Left ventricle myocardium inferior (tissue), 1 donor: ENCODE measurements around the gene ALG2. TPM values are rescaled to one million over a fixed set of nuclear protein-coding genes. Genes with fewer than 3 reads are reported as not detected.
"Not testable (repeated sequence)": the region's sequence is repeated elsewhere in the genome, so short reads cannot be mapped to it uniquely, and the experiment has no call there.

Source experiments
- DNase-seq: peaks from one replicate; pipeline ENCODE4 v3.0.0-alpha.2; 2020
- H3K27ac ChIP-seq: fragments of 200-600 bp; replicated peaks from 2 replicates; pipeline ENCODE4 v1.8.0; 2021
- H3K27me3 ChIP-seq: fragments of 200-600 bp; 2 replicates; pipeline ENCODE4 v1.8.0; 2021; ENCODE audit warnings: low read depth
- H3K36me3 ChIP-seq: fragments of 200-600 bp; 2 replicates; pipeline ENCODE4 v1.8.0; 2021
- H3K4me1 ChIP-seq: fragments of 200-600 bp; 2 replicates; pipeline ENCODE4 v1.8.0; 2021
- H3K4me3 ChIP-seq: fragments of 200-600 bp; 2 replicates; pipeline ENCODE4 v1.8.0; 2021; ENCODE audit warnings: mild to moderate bottlenecking, moderate library complexity
- H3K9me3 ChIP-seq: fragments of 200-600 bp; replicated peaks from 2 replicates; pipeline ENCODE4 v1.8.0; 2021
- CTCF ChIP-seq: fragments of 200-600 bp; IDR thresholded peaks from 2 replicates; pipeline ENCODE4 v1.8.0; 2021; ENCODE audit warnings: antibody characterized with exemption, mild to moderate bottlenecking, borderline replicate concordance
- intact Hi-C: fragments of 100-400 bp; cut with micrococcal nuclease; formaldehyde crosslinking; loops from one replicate; pipeline ENCODE4 v1.11.0; 2022
- total RNA-seq: library from RNA; stranded (reverse); fragmentation: NEBNext Ultra II Directional; extraction: Animal tissue kit (Norgen Biotek cat#: 25700); gene quantifications from one replicate; pipeline ENCODE4 v1.2.1, GENCODE V29; 2021
- donor health status: DM: no; HTN: yes; CAD: no; lungs with severe emphysema.

The ALG2 gene
- total RNA-seq, 1 donor from 2014 or later = 14.8 TPM

- H3K27me3 ChIP-seq = no peaks in the 10 kb centered on the region
- no peak for DNase-seq
These were observed 21.7 kb downstream of the ALG2 start for GRCh38 chr9:99199938-99200539.

GRCh38 chr9:99197987-99198386 lies 23.8 kb downstream of the ALG2 start:
- no peak overlapping the region for H3K27ac ChIP-seq
- no peaks in the 10 kb centered on the region for H3K4me1 ChIP-seq
- intact Hi-C loops = no loop called here
- no peaks in the 10 kb centered on the region for H3K9me3 ChIP-seq
- no peak overlapping the region for H3K4me3 ChIP-seq
- TF ChIP-seq CTCF = no peak
- DNase-seq = no peak
- no peaks in the 10 kb centered on the region for H3K27me3 ChIP-seq
- no peaks in the 10 kb centered on the region for H3K36me3 ChIP-seq

More at GRCh38 chr9:99199938-99200539, 21.7 kb downstream of the ALG2 start:
- intact Hi-C loops = no loop called here
- TF ChIP-seq CTCF = no peak
- Histone ChIP-seq H3K4me1 (no peaks in the 10 kb centered on the region), H3K27ac (no peak overlapping the region), H3K9me3 (no peaks in the 10 kb centered on the region), H3K4me3 (no peak overlapping the region), H3K36me3 (no peaks in the 10 kb centered on the region)

GRCh38 chr9:99197124-99197630 lies 24.6 kb downstream of the ALG2 start:
- no peak overlapping the region for H3K27ac ChIP-seq
- no peaks in the 10 kb centered on the region for H3K27me3 ChIP-seq
- H3K36me3 ChIP-seq = no peaks in the 10 kb centered on the region
- no peak for DNase-seq
- no peaks in the 10 kb centered on the region for H3K9me3 ChIP-seq
- intact Hi-C loops = no loop called here
- H3K4me1 ChIP-seq = no peaks in the 10 kb centered on the region
- TF ChIP-seq CTCF = no peak
- H3K4me3 ChIP-seq = no peak overlapping the region

GRCh38 chr9:99196484-99196883 lies 25.3 kb downstream of the ALG2 start:
- DNase-seq, H3K27ac ChIP-seq, H3K4me3 ChIP-seq, H3K4me1 ChIP-seq, H3K27me3 ChIP-seq, H3K36me3 ChIP-seq, H3K9me3 ChIP-seq, intact Hi-C loops: not testable (repeated sequence)

GRCh38 chr9:99193466-99193821 lies 28.3 kb downstream of the ALG2 start:
- TF ChIP-seq CTCF = no peak
- Histone ChIP-seq H3K27me3 (peaks cover 10% of the 10 kb centered on the region), H3K27ac (no peak overlapping the region), H3K36me3 (no peaks in the 10 kb centered on the region), H3K4me1 (no peaks in the 10 kb centered on the region), H3K4me3 (no peak overlapping the region), H3K9me3 (no peaks in the 10 kb centered on the region)
- intact Hi-C loops = no loop called here
- DNase-seq = no peak

GRCh38 chr9:99192786-99193465 lies 28.8 kb downstream of the ALG2 start:
- no peaks in the 10 kb centered on the region for H3K36me3 ChIP-seq
- no peaks in the 10 kb centered on the region for H3K4me1 ChIP-seq
- intact Hi-C loops = no loop called here
- no peak for TF ChIP-seq CTCF
- peaks cover 12% of the 10 kb centered on the region for H3K27me3 ChIP-seq
- DNase-seq = no peak
- no peaks in the 10 kb centered on the region for H3K9me3 ChIP-seq
- H3K4me3 ChIP-seq = no peak overlapping the region
- H3K27ac ChIP-seq = no peak overlapping the region
